Measurements from ENCODE around the gene PTGER2.

DNA sequence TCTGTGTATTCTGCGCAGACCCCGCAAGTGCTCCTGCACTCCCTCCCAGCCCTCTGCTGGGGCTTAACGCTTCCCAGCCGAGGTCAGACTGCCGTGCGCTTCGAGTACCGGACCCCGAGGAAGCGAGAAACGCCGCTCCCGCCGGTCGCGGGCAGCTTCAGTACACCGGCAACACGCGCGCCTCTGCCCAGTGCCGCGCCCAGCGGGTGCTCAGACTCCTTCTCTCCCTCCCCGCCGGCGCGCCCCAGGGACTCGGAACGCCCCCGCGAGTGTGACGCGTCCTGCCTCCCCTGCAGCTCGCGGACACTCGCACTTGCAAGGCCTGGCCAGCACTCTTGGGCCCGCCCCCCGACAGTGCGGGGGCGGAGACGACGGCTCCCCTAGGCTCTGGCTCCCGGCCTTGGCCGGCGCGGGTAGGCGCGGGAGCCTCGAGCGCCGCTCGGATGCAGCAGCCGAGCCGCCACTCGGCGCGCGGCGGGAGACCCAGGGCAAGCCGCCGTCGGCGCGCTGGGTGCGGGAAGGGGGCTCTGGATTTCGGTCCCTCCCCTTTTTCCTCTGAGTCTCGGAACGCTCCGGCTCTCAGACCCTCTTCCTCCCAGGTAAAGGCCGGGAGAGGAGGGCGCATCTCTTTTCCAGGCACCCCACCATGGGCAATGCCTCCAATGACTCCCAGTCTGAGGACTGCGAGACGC is at the start of gene PTGER2:
- TF ChIP-seq YY1 (IDR thresholded peaks at IDR 0.05; ENCODE audit: insufficient read depth, insufficient read length) (no peak), SUZ12 (IDR thresholded peaks at IDR 0.05; ENCODE audit: extremely low read depth, insufficient read depth, insufficient read length) (no peak)

Measured in NT2/D1 (cell line).